CD4-positive, alpha-beta memory T cell (primary cell): ENCODE data around the gene DIPK2B. TPM values are rescaled to one million over a fixed set of nuclear protein-coding genes. Genes with fewer than 3 reads are reported as not detected.
A peak's percentile ranks its signal among the peaks of the same experiment; 100 is the strongest.

Source experiments
- CTCF ChIA-PET: fragments of 350-600 bp; sonication (Branson Sonifier 250); formaldehyde crosslinking; loops from one replicate; lab custom pipeline; 2021; ENCODE audit warnings: inconsistent platforms; ENCODE audit not compliant: partially characterized antibody; lab: Charles Lee
- POLR2A ChIA-PET: fragments of 350-600 bp; sonication (Branson Sonifier 250); formaldehyde crosslinking; loops from one replicate; lab custom pipeline; 2021; ENCODE audit not compliant: partially characterized antibody; lab: Charles Lee
- DNase-seq, 5 donors: peaks; one replicate each; pipeline versions ENCODE4 v3.0.0 to v3.0.0-alpha.2; 2020 to 2022; ENCODE audit warnings: mixed read lengths in 1 of 5
- H3K27ac ChIP-seq: one replicate; pipeline ENCODE4 v1.7.0; 2013; ENCODE audit warnings: low read depth, low read length
- H3K27me3 ChIP-seq: 2 replicates; pipeline ENCODE4 v1.7.0; 2013; ENCODE audit warnings: mild to moderate bottlenecking, low read length, moderate library complexity; ENCODE audit not compliant: insufficient read depth
- H3K36me3 ChIP-seq: 2 replicates; pipeline ENCODE4 v1.7.0; 2013; ENCODE audit warnings: mild to moderate bottlenecking, low read length, moderate library complexity; ENCODE audit not compliant: insufficient read depth
- H3K4me1 ChIP-seq: 2 replicates; pipeline ENCODE4 v1.7.0; 2013; ENCODE audit warnings: mild to moderate bottlenecking, low read length, moderate library complexity; ENCODE audit not compliant: insufficient read depth
- H3K4me3 ChIP-seq, 2 donors: one replicate each; pipeline ENCODE4 v1.7.0; 2013; ENCODE audit warnings: low read length in 2 of 2, mild to moderate bottlenecking in 1 of 2
- H3K9me3 ChIP-seq, 2 donors: one replicate each; pipeline ENCODE4 v1.7.0; 2013; ENCODE audit warnings: low read length in 2 of 2, control low read depth in 1 of 2; ENCODE audit not compliant: control insufficient read depth in 1 of 2
- H3K27ac Mint-ChIP-seq, 7 donors: one replicate each; pipeline ENCODE4 v1.8.0; 2020 to 2021; ENCODE audit warnings: mixed read lengths in 7 of 7, mild to moderate bottlenecking in 6 of 7, inconsistent platforms in 3 of 7, moderate library complexity in 3 of 7
- H3K27me3 Mint-ChIP-seq, 2 donors: one replicate each; pipeline ENCODE4 v1.8.0; 2020 to 2021; ENCODE audit warnings: mixed read lengths in 2 of 2
- H3K36me3 Mint-ChIP-seq, 2 donors: one replicate each; pipeline ENCODE4 v1.8.0; 2020 to 2021; ENCODE audit warnings: mixed read lengths in 2 of 2, inconsistent platforms in 1 of 2, mild to moderate bottlenecking in 1 of 2
- H3K4me1 Mint-ChIP-seq, 4 donors: one replicate each; pipeline ENCODE4 v1.8.0; 2020 to 2021; ENCODE audit warnings: mixed read lengths in 4 of 4, mild to moderate bottlenecking in 1 of 4
- H3K4me3 Mint-ChIP-seq, 8 donors: one replicate each; pipeline ENCODE4 v1.8.0; 2020 to 2021; ENCODE audit warnings: mixed read lengths in 8 of 8, mild to moderate bottlenecking in 7 of 8, moderate library complexity in 6 of 8, inconsistent platforms in 3 of 8
- H3K9me3 Mint-ChIP-seq, 8 donors: one replicate each; pipeline ENCODE4 v1.8.0; 2020 to 2021; ENCODE audit warnings: mixed read lengths in 8 of 8, mild to moderate bottlenecking in 5 of 8, inconsistent platforms in 3 of 8, moderate library complexity in 1 of 8
- intact Hi-C: fragments of 100-400 bp; cut with micrococcal nuclease; formaldehyde crosslinking; loops from one replicate; pipeline ENCODE4 v1.15.1; 2023
- polyA plus RNA-seq, 2 donors: library from polyadenylated mRNA; unstranded; fragments of 300-500 nt; fragmentation: Illumina TruSeq; gene quantifications; one replicate each; pipeline ENCODE4 v1.2.3, GENCODE V29; 2021
- total RNA-seq, 2 experiments: library from RNA; stranded (reverse); gene quantifications; one replicate each; pipeline ENCODE4 v1.2.3, GENCODE V29; 2021

The DIPK2B gene
- total and polyA plus RNA-seq, 4 experiments from 2014 or later = not detected

DNA sequence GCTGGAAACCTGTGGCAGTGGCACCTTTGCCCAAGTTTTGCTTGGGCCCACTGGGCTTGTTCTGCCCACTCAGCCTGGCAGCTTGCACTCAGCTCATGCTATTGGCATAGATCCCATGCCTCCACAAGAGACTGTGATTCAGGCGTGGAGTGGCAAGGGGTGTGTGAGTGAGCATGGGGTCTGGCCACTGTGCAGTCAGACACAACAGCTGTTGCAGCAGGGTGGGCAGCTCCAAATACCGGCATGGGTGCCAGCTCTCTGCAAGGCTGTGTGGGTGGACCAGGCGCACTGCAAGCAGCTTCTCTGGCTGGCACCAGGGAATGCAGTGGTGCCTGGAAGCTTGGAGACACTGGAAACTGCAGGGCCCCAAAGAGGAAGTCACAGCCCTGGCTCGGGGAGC lies 27.4 kb upstream of the DIPK2B start:
- Histone ChIP-seq H3K4me1 (peaks cover 12% of the 10 kb centered on the region), H3K27ac (no peak overlapping the region), H3K9me3 (no peaks in the 10 kb centered on the region), H3K27me3 (no peaks in the 10 kb centered on the region), H3K36me3 (no peaks in the 10 kb centered on the region), H3K4me3 (no peak overlapping the region)
- CTCF ChIA-PET = no interaction called here
- H3K4me3 Mint-ChIP-seq = no peak overlapping the region
- peaks cover 0 to 1% of the 10 kb centered on the region in 2 donors for H3K27me3 Mint-ChIP-seq
- peaks cover 0 to 2% (median 0%) of the 10 kb centered on the region in 8 donors for H3K9me3 Mint-ChIP-seq
- H3K27ac Mint-ChIP-seq = no peak overlapping the region
- intact Hi-C loops = no loop called here
- no peak for DNase-seq
- peaks cover 10 to 24% (median 18%) of the 10 kb centered on the region in 4 donors for H3K4me1 Mint-ChIP-seq
- no peaks in the 10 kb centered on the region for H3K36me3 Mint-ChIP-seq
- POLR2A ChIA-PET = no interaction called here

DNA sequence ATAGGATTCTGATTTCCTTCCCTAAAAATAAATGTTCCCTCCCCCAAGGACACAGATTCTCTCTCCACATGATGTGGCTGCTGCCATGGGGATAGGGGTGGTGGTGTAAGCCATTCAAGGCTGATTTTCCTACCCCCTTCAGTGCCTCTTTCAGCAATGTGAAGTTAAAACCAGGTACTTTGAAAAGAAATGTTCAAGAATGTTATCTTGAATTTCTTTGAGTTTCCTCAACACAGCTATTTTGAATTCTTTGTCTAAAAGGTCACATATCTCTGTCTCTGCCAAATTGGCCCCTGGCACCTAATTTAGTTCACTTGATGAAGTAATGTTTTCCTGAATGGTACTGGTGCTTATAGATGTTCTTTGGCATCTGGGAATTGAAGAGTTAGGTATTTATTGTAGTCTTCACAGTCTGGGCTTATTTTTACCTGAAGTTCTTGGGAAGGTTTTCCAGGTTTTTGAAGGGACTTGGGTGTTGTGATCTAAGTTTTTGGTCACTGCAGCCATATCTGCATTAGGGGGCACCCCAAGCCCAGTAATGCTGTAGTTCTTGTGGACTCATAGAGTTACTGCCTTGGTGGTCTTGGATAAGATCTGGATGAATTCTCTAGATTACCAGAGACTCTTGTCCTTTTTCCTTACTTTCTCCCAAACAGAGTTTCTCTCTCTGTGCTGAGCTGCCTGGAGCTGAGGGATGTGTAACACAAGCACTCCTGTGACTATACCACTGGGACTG lies 7.6 kb upstream of the DIPK2B start:
- Histone ChIP-seq H3K4me1 (no peaks in the 10 kb centered on the region), H3K27ac (no peak overlapping the region), H3K27me3 (no peaks in the 10 kb centered on the region), H3K4me3 (no peak overlapping the region), H3K36me3 (no peaks in the 10 kb centered on the region), H3K9me3 (no peaks in the 10 kb centered on the region)
- Mint-ChIP-seq H3K27me3 (peaks cover 2 to 5% of the 10 kb centered on the region in 2 donors), H3K4me3 (no peak overlapping the region), H3K9me3 (peaks cover 0 to 30% (median 9%) of the 10 kb centered on the region in 8 donors), H3K27ac (no peak overlapping the region), H3K36me3 (peaks cover 0 to 1% of the 10 kb centered on the region in 2 donors), H3K4me1 (no peaks in the 10 kb centered on the region)
- no peak for DNase-seq
- intact Hi-C loops = no loop called here
- ChIA-PET POLR2A (no interaction called here), CTCF (no interaction called here)

DNA sequence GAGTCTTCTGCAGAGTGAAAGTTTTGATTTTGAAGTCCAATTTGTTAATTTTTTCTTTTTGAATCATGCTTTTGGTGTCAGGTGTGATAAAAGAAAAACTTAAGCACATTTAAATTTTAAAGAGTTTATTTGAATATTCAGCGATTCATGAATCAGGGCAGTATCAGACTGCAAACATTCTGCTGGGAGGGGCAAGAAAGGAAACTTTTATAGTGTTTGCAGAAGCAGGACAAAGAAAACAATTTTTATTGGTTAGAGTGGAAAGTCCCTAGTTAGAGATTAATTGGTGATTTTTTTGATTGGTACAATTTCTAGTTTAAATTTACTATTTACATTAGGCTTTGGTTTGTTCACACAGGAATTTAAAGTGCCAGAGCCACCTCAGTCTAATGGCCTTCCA lies 1.5 kb upstream of the DIPK2B start:
- peaks cover 0 to 18% (median 7%) of the 10 kb centered on the region in 8 donors for H3K9me3 Mint-ChIP-seq
- Histone ChIP-seq H3K36me3 (no peaks in the 10 kb centered on the region), H3K9me3 (no peaks in the 10 kb centered on the region), H3K4me1 (no peaks in the 10 kb centered on the region), H3K27ac (no peak overlapping the region), H3K4me3 (no peak overlapping the region), H3K27me3 (no peaks in the 10 kb centered on the region)
- intact Hi-C loops = no loop called here
- no peak overlapping the region for H3K27ac Mint-ChIP-seq
- no peaks in the 10 kb centered on the region for H3K36me3 Mint-ChIP-seq
- H3K4me1 Mint-ChIP-seq = peaks cover 0 to 1% (median 0%) of the 10 kb centered on the region in 4 donors
- peaks cover 6 to 10% of the 10 kb centered on the region in 2 donors for H3K27me3 Mint-ChIP-seq
- H3K4me3 Mint-ChIP-seq = no peak overlapping the region
- no peak for DNase-seq
- ChIA-PET POLR2A (no interaction called here), CTCF (interaction anchor here (2.0 kb wide), 1 partner anchor 15 kb away, joined by 5 read pairs; no protein-coding TSS in a partner anchor)

- intact Hi-C loops = no loop called here
- no peak overlapping the region for H3K27ac Mint-ChIP-seq
- POLR2A ChIA-PET = no interaction called here
Observed at GRCh38 chrX:45198706-45199105, 2.0 kb downstream of the DIPK2B start.

DNA sequence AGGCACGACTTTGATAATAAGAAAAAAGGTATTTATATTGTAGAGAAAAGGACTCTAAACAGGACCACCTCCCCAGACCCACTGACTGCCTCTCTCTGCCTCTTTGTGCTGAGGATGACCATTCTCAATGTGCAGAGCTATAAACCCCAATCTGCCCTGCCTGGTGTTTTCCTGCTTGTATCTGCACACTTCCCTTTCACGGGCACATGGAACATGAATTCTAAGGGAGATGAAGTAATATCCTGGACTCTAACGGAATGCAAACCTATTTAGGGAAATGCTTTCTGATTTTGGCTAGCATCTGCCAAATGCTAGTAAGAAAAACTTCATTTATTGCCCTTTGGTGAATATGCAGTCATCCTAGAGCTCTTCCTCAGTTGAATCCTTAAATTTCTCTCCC lies 2.4 kb downstream of the DIPK2B start:
- no peaks in the 10 kb centered on the region for H3K9me3 ChIP-seq

More at GRCh38 chrX:45198706-45199105, 2.0 kb downstream of the DIPK2B start:
- H3K27me3 ChIP-seq = no peaks in the 10 kb centered on the region
- no peaks in the 10 kb centered on the region for H3K36me3 ChIP-seq
- H3K27me3 Mint-ChIP-seq = peaks cover 5 to 8% of the 10 kb centered on the region in 2 donors
- no peak overlapping the region for H3K4me3 Mint-ChIP-seq
- H3K9me3 ChIP-seq = no peaks in the 10 kb centered on the region
- no peak for DNase-seq
- no peak overlapping the region for H3K27ac ChIP-seq
- H3K36me3 Mint-ChIP-seq = no peaks in the 10 kb centered on the region
- H3K4me1 ChIP-seq = no peaks in the 10 kb centered on the region
- peaks cover 0 to 1% (median 0%) of the 10 kb centered on the region in 4 donors for H3K4me1 Mint-ChIP-seq
- H3K9me3 Mint-ChIP-seq = no peaks in the 10 kb centered on the region
- CTCF ChIA-PET = no interaction called here
- H3K4me3 ChIP-seq = no peak overlapping the region

DNA sequence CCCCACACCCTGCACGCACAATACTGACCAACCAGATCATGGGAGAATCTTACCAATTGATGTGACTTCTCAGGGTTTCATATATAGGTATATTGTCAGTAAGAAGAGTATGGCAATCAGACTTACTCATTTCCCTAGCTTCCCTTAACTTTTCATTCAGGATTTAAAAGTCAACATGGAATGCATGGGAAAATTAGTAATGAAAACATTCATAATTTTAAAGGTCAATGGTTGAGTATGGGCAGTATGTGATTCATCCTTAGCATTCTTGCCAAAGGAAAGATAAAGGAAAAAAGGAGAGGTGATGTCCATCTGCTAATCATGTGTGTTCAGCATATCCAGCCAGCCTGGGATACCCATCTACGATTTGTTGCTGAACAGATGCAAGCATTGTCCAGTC lies 4.0 kb downstream of the DIPK2B start:
- Mint-ChIP-seq H3K27me3 (peaks cover 4% of the 10 kb centered on the region in 2 donors), H3K36me3 (no peaks in the 10 kb centered on the region), H3K27ac (no peak overlapping the region), H3K9me3 (no peaks in the 10 kb centered on the region), H3K4me3 (no peak overlapping the region), H3K4me1 (peaks cover 0 to 1% (median 0%) of the 10 kb centered on the region in 4 donors)
- H3K4me1 ChIP-seq = no peaks in the 10 kb centered on the region
- H3K36me3 ChIP-seq = no peaks in the 10 kb centered on the region
- ChIA-PET POLR2A (no interaction called here), CTCF (no interaction called here)
- H3K27ac ChIP-seq = no peak overlapping the region
- intact Hi-C loops = no loop called here
- H3K4me3 ChIP-seq = no peak overlapping the region
- no peaks in the 10 kb centered on the region for H3K27me3 ChIP-seq
- DNase-seq = no peak
- no peaks in the 10 kb centered on the region for H3K9me3 ChIP-seq

More for the DNA sequence above, 2.4 kb downstream of the DIPK2B start:
- Mint-ChIP-seq H3K4me1 (peaks cover 0 to 1% (median 0%) of the 10 kb centered on the region in 4 donors), H3K9me3 (no peaks in the 10 kb centered on the region), H3K36me3 (no peaks in the 10 kb centered on the region), H3K27ac (no peak overlapping the region), H3K4me3 (no peak overlapping the region), H3K27me3 (peaks cover 5 to 8% of the 10 kb centered on the region in 2 donors)
- Histone ChIP-seq H3K27me3 (no peaks in the 10 kb centered on the region), H3K36me3 (no peaks in the 10 kb centered on the region), H3K27ac (no peak overlapping the region), H3K4me1 (no peaks in the 10 kb centered on the region), H3K4me3 (no peak overlapping the region)
- intact Hi-C loops = no loop called here
- ChIA-PET CTCF (interaction anchor here (0.9 kb wide), 1 partner anchor 11 kb away, joined by 4 read pairs; no protein-coding TSS in a partner anchor), POLR2A (no interaction called here)
- DNase-seq = no peak

DNA sequence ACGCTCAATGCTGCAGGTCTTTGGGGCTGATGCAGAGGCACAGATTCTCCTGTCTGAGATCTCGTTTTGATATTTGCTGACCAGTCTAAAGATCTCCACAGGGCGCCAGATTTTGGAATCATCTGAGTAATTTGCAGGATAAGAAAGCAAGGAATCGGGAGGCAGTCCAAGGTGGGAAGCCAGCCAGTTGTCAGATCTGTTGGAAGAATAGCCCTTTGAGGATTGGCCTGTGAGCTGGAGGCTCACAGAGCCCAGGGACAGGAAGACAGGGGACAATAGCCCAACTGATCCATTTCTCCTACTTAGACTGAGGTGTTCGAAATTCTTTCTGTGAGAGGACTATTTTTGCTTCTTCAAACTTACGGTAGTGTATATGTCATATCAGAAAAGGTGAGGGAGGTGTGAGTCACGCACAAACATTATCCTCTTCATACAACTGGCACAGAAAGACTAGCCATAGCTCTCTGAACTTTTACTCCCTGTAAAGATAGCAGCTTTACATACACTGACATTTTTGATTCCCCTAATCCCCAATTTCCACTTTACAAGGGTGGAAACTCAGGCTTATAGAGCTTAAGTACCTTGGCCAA lies 8.8 kb downstream of the DIPK2B start:
- peak overlapping the region in 1 of 8 donors; percentile 18 for H3K4me3 Mint-ChIP-seq
- H3K27me3 Mint-ChIP-seq = no peaks in the 10 kb centered on the region
- peaks cover 2 to 18% (median 11%) of the 10 kb centered on the region in 4 donors for H3K4me1 Mint-ChIP-seq
- H3K4me1 ChIP-seq = no peaks in the 10 kb centered on the region
- intact Hi-C loops = no loop called here
- no peaks in the 10 kb centered on the region for H3K9me3 ChIP-seq
- POLR2A ChIA-PET = no interaction called here
- DNase-seq = no peak
- no peak overlapping the region for H3K4me3 ChIP-seq
- no peak overlapping the region for H3K27ac Mint-ChIP-seq
- no peaks in the 10 kb centered on the region for H3K27me3 ChIP-seq
- CTCF ChIA-PET = no interaction called here
- no peaks in the 10 kb centered on the region for H3K36me3 ChIP-seq
- H3K27ac ChIP-seq = no peak overlapping the region
- no peaks in the 10 kb centered on the region for H3K9me3 Mint-ChIP-seq
- H3K36me3 Mint-ChIP-seq = no peaks in the 10 kb centered on the region
